Psoas muscle (tissue), 8 donors: Measurements from ENCODE around the gene PANK2. TPM values are rescaled to one million over a fixed set of nuclear protein-coding genes. Genes with fewer than 3 reads are reported as not detected.
A peak's percentile ranks its signal among the peaks of the same experiment; 100 is the strongest.

Experiments used
- ATAC-seq, 4 donors: fragments of 200-7000 bp; cut with Tn5 transposase; one replicate each; pipeline ENCODE4 v1.9.1; 2020; ENCODE audit warnings: moderate library complexity in 3 of 4, mild to moderate bottlenecking in 2 of 4
- DNase-seq, 2 donors: peaks; one replicate each; pipeline ENCODE4 v3.0.0-alpha.2; 2020
- H3K27ac ChIP-seq: fragments of 200-600 bp; one replicate; pipeline ENCODE4 v1.8.0; 2022
- H3K27me3 ChIP-seq, 3 donors: fragments of 200-600 bp in 1 of 3; one replicate each; pipeline versions ENCODE4 v1.6.1 to v1.8.0; 2013 to 2022; ENCODE audit warnings: low read length in 2 of 3, mild to moderate bottlenecking in 2 of 3, moderate library complexity in 1 of 3; ENCODE audit not compliant: insufficient read depth in 3 of 3
- H3K36me3 ChIP-seq, 2 donors: fragments of 200-600 bp in 1 of 2; one replicate each; pipeline versions ENCODE4 v1.6.1 to v1.8.0; 2013 to 2022; ENCODE audit warnings: low read depth in 1 of 2, mild to moderate bottlenecking in 1 of 2, moderate library complexity in 1 of 2; ENCODE audit not compliant: insufficient read depth in 1 of 2
- H3K4me1 ChIP-seq: fragments of 200-600 bp; one replicate; pipeline ENCODE4 v1.8.0; 2022
- H3K4me3 ChIP-seq: fragments of 200-600 bp; one replicate; pipeline ENCODE4 v1.8.0; 2022; ENCODE audit warnings: mild to moderate bottlenecking
- H3K9me3 ChIP-seq: fragments of 200-600 bp; one replicate; pipeline ENCODE4 v1.8.0; 2022
- WGBS, 3 donors: extraction: QIAGEN DNeasy Blood & Tissue Kit; methylation state at CpG; one replicate each; pipeline versions ENCODE4 v1.1.6 to v1.1.7; 2013; 5-methylcytosine and 5-hydroxymethylcytosine counted together
- intact Hi-C, 2 donors: fragments of 100-400 bp; cut with DNase I; formaldehyde crosslinking; loops; one replicate each; pipeline versions ENCODE4 v1.11.0 to v1.14.2; 2022
- polyA plus RNA-seq, 3 donors: library from polyadenylated mRNA; stranded (reverse); fragments of 200-250 nt; gene quantifications; one replicate each; pipeline ENCODE4 v1.2.3, GENCODE V29; 2013
- total RNA-seq, 4 donors: library from RNA; stranded (reverse); fragmentation: NEBNext Ultra II Directional in 2 of 4; extraction: Animal tissue kit (Norgen Biotek cat#: 25700) in 2 of 4; gene quantifications; one replicate each; pipeline versions ENCODE4 v1.2.1 to v1.2.4, GENCODE V29; 2021 to 2023
- TF ChIP-seq, protein P1 (sequence below): fragments of 200-600 bp; IDR thresholded peaks from one replicate; pipeline ENCODE4 v1.8.0; 2022; ENCODE audit warnings: antibody characterized with exemption
- donor health status: healthy with polysubstance abuse.
- donor health status: DM: no; HTN: no; CAD: no; lungs with moderate emphysema.
- donor health status: Bipolar disorder and iron deficiency.
- donor health status: healthy.
- donor health status: DM: yes; HTN: yes; CAD: no.
- donor health status: DM: no; HTN: no; CAD: no.
- donor health status: DM: no; HTN: no; CAD: no.
- donor health status: DM: yes; HTN: yes; CAD: no.

Gene PANK2
- total and polyA plus RNA-seq, 7 donors, result 9.7 to 32.9 (median 18.6) TPM

DNA sequence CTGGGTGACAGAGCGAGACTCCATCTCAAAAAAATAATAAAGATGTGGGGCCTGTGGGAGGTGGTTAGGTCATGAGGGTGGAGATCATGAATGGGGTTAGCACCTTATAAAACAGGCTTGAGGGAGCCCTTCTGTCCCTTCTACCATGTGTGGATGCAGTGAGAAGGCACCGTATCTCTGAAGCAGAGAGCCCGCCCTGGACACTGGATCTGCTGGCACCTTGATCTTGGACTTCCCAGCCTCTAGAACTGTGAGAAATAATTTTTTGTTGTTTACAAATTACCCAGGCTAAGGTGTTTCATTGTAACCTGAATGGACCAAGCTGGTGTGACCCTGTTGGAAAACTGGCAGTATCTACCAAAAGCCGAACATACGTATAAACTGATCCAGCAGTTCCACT lies 15.7 kb upstream of the PANK2 start:
- no peaks in the 10 kb centered on the region for H3K9me3 ChIP-seq
- H3K4me3 ChIP-seq, result no peak overlapping the region
- no peak for DNase-seq
- intact Hi-C loops, result no loop called here
- H3K27me3 ChIP-seq, result no peaks in the 10 kb centered on the region
- TF ChIP-seq, protein P1, sequence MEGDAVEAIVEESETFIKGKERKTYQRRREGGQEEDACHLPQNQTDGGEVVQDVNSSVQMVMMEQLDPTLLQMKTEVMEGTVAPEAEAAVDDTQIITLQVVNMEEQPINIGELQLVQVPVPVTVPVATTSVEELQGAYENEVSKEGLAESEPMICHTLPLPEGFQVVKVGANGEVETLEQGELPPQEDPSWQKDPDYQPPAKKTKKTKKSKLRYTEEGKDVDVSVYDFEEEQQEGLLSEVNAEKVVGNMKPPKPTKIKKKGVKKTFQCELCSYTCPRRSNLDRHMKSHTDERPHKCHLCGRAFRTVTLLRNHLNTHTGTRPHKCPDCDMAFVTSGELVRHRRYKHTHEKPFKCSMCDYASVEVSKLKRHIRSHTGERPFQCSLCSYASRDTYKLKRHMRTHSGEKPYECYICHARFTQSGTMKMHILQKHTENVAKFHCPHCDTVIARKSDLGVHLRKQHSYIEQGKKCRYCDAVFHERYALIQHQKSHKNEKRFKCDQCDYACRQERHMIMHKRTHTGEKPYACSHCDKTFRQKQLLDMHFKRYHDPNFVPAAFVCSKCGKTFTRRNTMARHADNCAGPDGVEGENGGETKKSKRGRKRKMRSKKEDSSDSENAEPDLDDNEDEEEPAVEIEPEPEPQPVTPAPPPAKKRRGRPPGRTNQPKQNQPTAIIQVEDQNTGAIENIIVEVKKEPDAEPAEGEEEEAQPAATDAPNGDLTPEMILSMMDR, result no peak
- ATAC-seq, result peak in 1 of 4 donors; percentile 17
- peaks cover 5% of the 10 kb centered on the region for H3K4me1 ChIP-seq
- 94 to 98% (median 96%) methylated on average over 5 of the region's 5 CpGs for WGBS, 3 donors
- peaks cover 0 to 61% of the 10 kb centered on the region in 2 donors for H3K36me3 ChIP-seq
- H3K27ac ChIP-seq, result no peak overlapping the region

DNA sequence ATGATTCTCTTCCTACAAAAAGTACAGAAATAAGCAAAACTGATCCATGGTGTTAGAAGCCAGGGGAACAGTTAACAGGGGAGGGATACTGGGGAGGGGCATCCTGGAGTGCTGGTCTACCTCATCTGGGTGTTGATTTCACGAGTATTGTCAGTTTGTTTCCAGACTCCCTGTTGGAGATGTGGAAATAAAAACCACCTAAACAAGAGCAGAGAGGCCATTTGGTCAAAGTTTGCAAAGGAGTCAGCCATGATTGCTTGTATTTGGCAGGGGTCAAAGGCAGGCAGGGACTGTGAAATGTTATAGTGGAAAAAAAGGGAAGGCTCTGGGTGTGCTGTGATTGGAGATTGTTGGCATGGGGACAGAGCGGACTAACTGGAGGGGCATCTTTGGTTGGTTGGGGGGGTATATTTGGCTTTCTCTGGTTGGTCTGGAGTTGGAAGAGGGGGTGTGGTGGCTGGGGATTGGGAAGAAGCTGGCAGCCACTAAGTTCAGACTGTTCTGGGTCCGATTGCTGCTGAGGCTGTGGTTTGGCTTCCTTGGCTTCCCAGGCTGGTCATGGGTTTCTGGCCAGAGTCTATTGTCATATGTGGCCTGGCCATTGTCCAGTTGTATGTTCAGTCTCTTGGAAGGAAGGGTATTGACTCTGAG lies 14.9 kb upstream of the PANK2 start:
- 44 to 64% (median 60%) methylated on average over 3 of the region's 3 CpGs for WGBS, 3 donors
- intact Hi-C loops, result no loop called here
- peaks cover 5% of the 10 kb centered on the region for H3K4me1 ChIP-seq
- H3K36me3 ChIP-seq, result peaks cover 0 to 53% of the 10 kb centered on the region in 2 donors
- no peak overlapping the region for H3K4me3 ChIP-seq
- DNase-seq (no peak), ATAC-seq (peak in 1 of 4 donors; percentile 11)
- H3K9me3 ChIP-seq, result no peaks in the 10 kb centered on the region
- TF ChIP-seq, protein P1, result no peak
- H3K27me3 ChIP-seq, result no peaks in the 10 kb centered on the region
- H3K27ac ChIP-seq, result no peak overlapping the region

DNA sequence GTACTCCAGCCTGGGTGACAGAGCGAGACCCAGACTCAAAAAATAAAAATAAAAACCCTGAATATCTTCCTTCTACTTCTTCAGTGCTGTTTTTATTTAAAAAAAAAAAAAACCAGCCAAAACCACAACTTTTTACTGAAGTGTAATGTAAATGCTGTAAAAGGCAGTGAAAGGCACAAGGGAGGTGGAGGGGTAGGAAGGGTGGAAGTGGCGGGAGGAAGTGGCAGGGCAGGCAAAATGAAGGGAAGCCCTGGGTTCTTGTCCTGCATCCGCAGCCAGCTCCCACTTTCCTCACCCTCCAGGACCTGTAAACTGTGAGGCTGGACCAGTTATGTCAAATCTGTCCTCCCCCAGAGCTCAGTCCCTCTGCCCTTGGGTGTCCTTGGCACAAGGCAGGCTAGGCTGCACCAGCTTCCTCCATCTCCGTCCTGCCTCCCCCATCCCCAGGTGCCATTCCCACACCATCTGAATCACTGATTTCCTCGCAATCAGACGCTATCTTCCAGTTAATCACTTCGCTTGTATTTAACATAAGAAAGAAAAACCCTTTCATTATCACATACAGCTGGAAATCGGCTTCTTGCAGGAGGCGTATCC lies 13.7 kb upstream of the PANK2 start:
- intact Hi-C loops, result no loop called here
- H3K9me3 ChIP-seq, result no peaks in the 10 kb centered on the region
- H3K27ac ChIP-seq, result no peak overlapping the region
- ATAC-seq (no peak), DNase-seq (no peak)
- TF ChIP-seq, protein P1, result no peak
- H3K36me3 ChIP-seq, result peaks cover 0 to 43% of the 10 kb centered on the region in 2 donors
- WGBS, 3 donors, result 86 to 90% (median 87%) methylated on average over 9 of the region's 9 CpGs
- H3K4me1 ChIP-seq, result peaks cover 5% of the 10 kb centered on the region
- H3K27me3 ChIP-seq, result no peaks in the 10 kb centered on the region
- H3K4me3 ChIP-seq, result no peak overlapping the region

DNA sequence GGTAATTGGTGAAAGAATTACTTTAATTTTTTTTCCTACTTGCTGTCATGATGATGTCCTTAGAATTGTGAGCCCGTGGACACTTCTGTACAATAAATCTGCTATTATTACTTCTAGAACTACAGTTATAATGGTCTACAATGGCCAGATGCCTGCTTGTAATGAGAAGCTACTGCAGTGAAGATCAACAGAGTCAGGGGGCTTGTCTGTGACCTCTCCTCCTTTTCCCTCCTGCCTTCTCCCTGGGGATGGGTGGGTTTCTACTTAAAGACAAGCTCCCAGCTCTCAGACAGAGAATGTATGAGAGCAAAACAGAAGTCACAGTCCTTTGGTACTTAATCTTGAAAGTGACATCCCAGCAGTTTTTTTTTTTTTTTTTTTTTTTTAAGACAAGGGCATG lies 13.2 kb upstream of the PANK2 start:
- H3K9me3 ChIP-seq, result no peaks in the 10 kb centered on the region
- 59 to 68% (median 68%) methylated on average over 1 of the region's 1 CpG for WGBS, 3 donors

More for the DNA sequence above, 13.2 kb upstream of the PANK2 start:
- Histone ChIP-seq H3K27ac (no peak overlapping the region), H3K27me3 (no peaks in the 10 kb centered on the region), H3K36me3 (peaks cover 0 to 40% of the 10 kb centered on the region in 2 donors), H3K4me1 (peaks cover 5% of the 10 kb centered on the region), H3K4me3 (no peak overlapping the region)
- DNase-seq (no peak), ATAC-seq (no peak)
- intact Hi-C loops, result no loop called here
- TF ChIP-seq, protein P1, result no peak
